Mammary epithelial cell (primary cell): ENCODE results near the gene KIRREL3.

Experiments
- CTCF ChIP-seq, 2 donors: IDR thresholded peaks in 1 of 2; conservative IDR thresholded peaks in 1 of 2; 2 replicates each; pipeline ENCODE4 v1.5.1; 2011 to 2012; ENCODE audit warnings: inconsistent platforms in 2 of 2, low read length in 2 of 2, mild to moderate bottlenecking in 2 of 2, control low read depth in 1 of 2, low read depth in 1 of 2; ENCODE audit not compliant: insufficient read depth in 1 of 2; ENCODE audit errors: extremely low read depth in 1 of 2
- EZH2 ChIP-seq: IDR thresholded peaks from 2 replicates; pipeline ENCODE4 v1.6.1; 2012; ENCODE audit warnings: low read length, inconsistent platforms, borderline replicate concordance

- TF ChIP-seq EZH2 (no peak), CTCF (conservative IDR thresholded peaks at IDR 0.05 in 1 of 2, IDR thresholded peaks at IDR 0.05 in 1 of 2; ENCODE audit: extremely low read depth in 1 of 2, insufficient read depth in 1 of 2, low read depth in 1 of 2, low read length in 2 of 2) (no peak)
These were observed 168.2 kb downstream of the KIRREL3 start for GRCh38 chr11:126832387-126832786.
